ENCODE measurements around the gene UGT2B11.
"Not testable (repeated sequence)": the region's sequence is repeated elsewhere in the genome, so short reads cannot be mapped to it uniquely, and the experiment has no call there.

DNA sequence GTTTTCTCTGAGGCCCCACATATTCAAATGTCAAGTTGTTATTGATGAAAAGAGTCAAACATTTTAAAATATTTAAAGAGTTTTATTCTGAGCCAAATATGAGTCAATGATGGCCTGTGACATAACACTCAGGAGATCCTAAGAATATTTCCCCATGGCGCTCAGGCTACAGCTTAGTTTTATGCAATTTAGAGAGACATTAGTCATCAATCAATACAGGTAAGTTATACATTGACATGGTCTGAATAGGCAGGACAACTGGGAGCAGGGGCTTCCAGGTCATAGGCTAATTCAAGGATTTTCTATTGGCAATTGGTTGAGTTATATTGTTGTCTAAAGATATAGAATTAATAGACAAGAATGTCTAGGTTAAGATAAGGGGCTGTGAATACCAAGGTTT lies 34.7 kb downstream of the UGT2B11 start:
- TF ChIP-seq EP300, POLR2A, POLR2AphosphoS5 (IDR thresholded peaks at IDR 0.05): not testable (repeated sequence)
- TF ChIP-seq, protein P1, sequence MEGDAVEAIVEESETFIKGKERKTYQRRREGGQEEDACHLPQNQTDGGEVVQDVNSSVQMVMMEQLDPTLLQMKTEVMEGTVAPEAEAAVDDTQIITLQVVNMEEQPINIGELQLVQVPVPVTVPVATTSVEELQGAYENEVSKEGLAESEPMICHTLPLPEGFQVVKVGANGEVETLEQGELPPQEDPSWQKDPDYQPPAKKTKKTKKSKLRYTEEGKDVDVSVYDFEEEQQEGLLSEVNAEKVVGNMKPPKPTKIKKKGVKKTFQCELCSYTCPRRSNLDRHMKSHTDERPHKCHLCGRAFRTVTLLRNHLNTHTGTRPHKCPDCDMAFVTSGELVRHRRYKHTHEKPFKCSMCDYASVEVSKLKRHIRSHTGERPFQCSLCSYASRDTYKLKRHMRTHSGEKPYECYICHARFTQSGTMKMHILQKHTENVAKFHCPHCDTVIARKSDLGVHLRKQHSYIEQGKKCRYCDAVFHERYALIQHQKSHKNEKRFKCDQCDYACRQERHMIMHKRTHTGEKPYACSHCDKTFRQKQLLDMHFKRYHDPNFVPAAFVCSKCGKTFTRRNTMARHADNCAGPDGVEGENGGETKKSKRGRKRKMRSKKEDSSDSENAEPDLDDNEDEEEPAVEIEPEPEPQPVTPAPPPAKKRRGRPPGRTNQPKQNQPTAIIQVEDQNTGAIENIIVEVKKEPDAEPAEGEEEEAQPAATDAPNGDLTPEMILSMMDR (IDR thresholded peaks at IDR 0.05): not testable (repeated sequence)
